ENCODE data around the gene EFEMP2. TPM values are rescaled to one million over a fixed set of nuclear protein-coding genes. Genes with fewer than 3 reads are reported as not detected.

EFEMP2 gene
- total RNA-seq, 4 donors from 2014 or later, result 3.6 to 29.0 (median 10.2) TPM

- Histone ChIP-seq H3K4me1 (no peaks in the 10 kb centered on the region), H3K9me3 (no peaks in the 10 kb centered on the region), H3K27ac (no peak overlapping the region), H3K4me3 (no peak overlapping the region), H3K36me3 (peaks cover 6 to 24% (median 8%) of the 10 kb centered on the region in 3 donors), H3K27me3 (no peaks in the 10 kb centered on the region)
- no peak for DNase-seq
- intact Hi-C loops (cut with DNase I), result no loop called here
- WGBS, 2 donors, result 54 to 64% methylated on average over 2 to 3 of the region's 3 CpGs
- TF ChIP-seq POLR2A (IDR thresholded peaks at IDR 0.05), result no peak
- TF ChIP-seq, protein P1, sequence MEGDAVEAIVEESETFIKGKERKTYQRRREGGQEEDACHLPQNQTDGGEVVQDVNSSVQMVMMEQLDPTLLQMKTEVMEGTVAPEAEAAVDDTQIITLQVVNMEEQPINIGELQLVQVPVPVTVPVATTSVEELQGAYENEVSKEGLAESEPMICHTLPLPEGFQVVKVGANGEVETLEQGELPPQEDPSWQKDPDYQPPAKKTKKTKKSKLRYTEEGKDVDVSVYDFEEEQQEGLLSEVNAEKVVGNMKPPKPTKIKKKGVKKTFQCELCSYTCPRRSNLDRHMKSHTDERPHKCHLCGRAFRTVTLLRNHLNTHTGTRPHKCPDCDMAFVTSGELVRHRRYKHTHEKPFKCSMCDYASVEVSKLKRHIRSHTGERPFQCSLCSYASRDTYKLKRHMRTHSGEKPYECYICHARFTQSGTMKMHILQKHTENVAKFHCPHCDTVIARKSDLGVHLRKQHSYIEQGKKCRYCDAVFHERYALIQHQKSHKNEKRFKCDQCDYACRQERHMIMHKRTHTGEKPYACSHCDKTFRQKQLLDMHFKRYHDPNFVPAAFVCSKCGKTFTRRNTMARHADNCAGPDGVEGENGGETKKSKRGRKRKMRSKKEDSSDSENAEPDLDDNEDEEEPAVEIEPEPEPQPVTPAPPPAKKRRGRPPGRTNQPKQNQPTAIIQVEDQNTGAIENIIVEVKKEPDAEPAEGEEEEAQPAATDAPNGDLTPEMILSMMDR (IDR thresholded peaks at IDR 0.05), result no peak
Observed at GRCh38 chr11:65847746-65848145, 24.9 kb downstream of the EFEMP2 start.

DNA sequence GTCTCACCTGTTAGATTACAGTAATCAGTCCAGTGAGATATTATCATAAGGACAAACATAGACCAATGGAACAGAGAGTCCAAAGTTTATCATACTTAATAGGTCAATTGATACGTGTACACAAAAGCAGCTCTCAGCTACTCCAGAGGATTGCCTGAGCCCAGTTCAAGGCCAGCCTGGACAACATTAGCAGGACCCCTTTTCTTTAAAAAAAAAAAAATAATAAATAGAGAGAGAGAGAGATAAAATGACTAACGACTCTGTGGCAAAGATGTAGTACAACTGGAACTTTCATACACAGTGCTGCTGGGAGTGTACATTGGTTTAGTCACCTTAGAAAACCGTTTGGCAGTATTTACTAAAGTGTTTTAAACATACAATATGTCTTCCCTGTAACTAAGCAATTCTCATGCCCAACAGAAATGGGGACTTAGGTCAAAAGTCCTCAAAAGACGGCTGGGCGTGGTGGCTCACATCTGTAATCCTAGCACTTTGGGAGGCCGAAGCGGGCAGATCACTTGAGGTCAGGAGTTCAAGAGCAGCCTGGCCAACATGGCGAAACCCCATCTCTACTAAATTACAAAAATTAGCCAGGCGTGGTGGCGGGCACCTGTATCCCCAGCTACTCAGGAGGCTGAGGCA is 28.2 kb downstream of the EFEMP2 start:
- intact Hi-C loops (cut with DNase I), result no loop called here

DNA sequence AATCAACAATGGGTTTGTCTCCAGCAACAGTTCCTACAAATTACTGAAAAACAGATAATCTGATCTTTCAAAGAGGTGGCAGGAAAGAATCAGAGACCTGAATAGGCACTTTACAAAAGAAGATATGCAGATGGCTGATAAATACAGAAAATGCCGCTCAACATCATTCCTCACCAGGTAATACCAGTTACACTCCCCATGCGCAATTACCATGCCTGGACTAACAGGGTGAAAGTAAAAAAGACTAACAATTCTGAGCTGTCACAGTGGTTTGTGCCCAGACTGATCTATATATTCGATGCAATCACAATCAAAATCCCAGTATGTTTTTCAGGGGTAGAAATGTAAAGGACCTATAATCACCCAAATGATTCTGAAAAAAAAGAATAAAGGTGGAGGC is 28.8 kb downstream of the EFEMP2 start:
- no peak for DNase-seq
- Histone ChIP-seq H3K36me3 (no peaks in the 10 kb centered on the region), H3K27me3 (no peaks in the 10 kb centered on the region), H3K9me3 (no peaks in the 10 kb centered on the region), H3K27ac (no peak overlapping the region), H3K4me3 (no peak overlapping the region), H3K4me1 (no peaks in the 10 kb centered on the region)
- WGBS, 2 donors, result 85 to 89% methylated on average over 3 of the region's 3 CpGs
- TF ChIP-seq, protein P1 (IDR thresholded peaks at IDR 0.05), result no peak
- no peak for TF ChIP-seq POLR2A (IDR thresholded peaks at IDR 0.05)
- intact Hi-C loops (cut with DNase I), result no loop called here

More for the DNA sequence above, 28.2 kb downstream of the EFEMP2 start:
- no peak for TF ChIP-seq POLR2A (IDR thresholded peaks at IDR 0.05)
- TF ChIP-seq, protein P1 (IDR thresholded peaks at IDR 0.05), result no peak
- H3K9me3 ChIP-seq, result no peaks in the 10 kb centered on the region
- no peaks in the 10 kb centered on the region for H3K36me3 ChIP-seq
- no peaks in the 10 kb centered on the region for H3K4me1 ChIP-seq
- 79 to 80% methylated on average over 9 to 10 of the region's 10 CpGs for WGBS, 2 donors
- no peak overlapping the region for H3K4me3 ChIP-seq
- no peak for DNase-seq
- H3K27me3 ChIP-seq, result no peaks in the 10 kb centered on the region
- H3K27ac ChIP-seq, result no peak overlapping the region

- intact Hi-C loops (cut with DNase I), result no loop called here
- Histone ChIP-seq H3K36me3 (no peaks in the 10 kb centered on the region), H3K27me3 (no peaks in the 10 kb centered on the region), H3K4me1 (no peaks in the 10 kb centered on the region), H3K9me3 (no peaks in the 10 kb centered on the region), H3K27ac (no peak overlapping the region), H3K4me3 (no peak overlapping the region)
- TF ChIP-seq POLR2A (IDR thresholded peaks at IDR 0.05), result no peak
- TF ChIP-seq, protein P1 (IDR thresholded peaks at IDR 0.05), result no peak
- 71 to 80% methylated on average over 4 of the region's 4 CpGs for WGBS, 2 donors
- no peak for DNase-seq
Observed at GRCh38 chr11:65842144-65842543, 30.5 kb downstream of the EFEMP2 start.

GRCh38 chr11:65834202-65834601 is 38.4 kb downstream of the EFEMP2 start:
- Histone ChIP-seq H3K27me3 (peaks cover 0 to 16% (median 0%) of the 10 kb centered on the region in 4 donors), H3K9me3 (no peaks in the 10 kb centered on the region), H3K4me3 (peak overlapping the region; percentile 37 to 75 (median 54)), H3K27ac (no peak overlapping the region), H3K36me3 (no peaks in the 10 kb centered on the region), H3K4me1 (peaks cover 0 to 19% (median 12%) of the 10 kb centered on the region in 3 donors)
- 21 to 32% methylated on average over 4 to 5 of the region's 6 CpGs for WGBS, 2 donors
- intact Hi-C loops (cut with DNase I), result no loop called here
- no peak for TF ChIP-seq POLR2A (IDR thresholded peaks at IDR 0.05)
- TF ChIP-seq, protein P1 (IDR thresholded peaks at IDR 0.05), result no peak
- no peak for DNase-seq

All from esophagus squamous epithelium (tissue), 5 donors.